HG02884 (cell line): Measurements from ENCODE around the gene GIGYF2.
"Not testable (repeated sequence)": the region's sequence is repeated elsewhere in the genome, so short reads cannot be mapped to it uniquely, and the experiment has no call there.

Experiments
- ATAC-seq: cut with Tn5 transposase; IDR thresholded peaks from one replicate; pipeline ENCODE4 v1.9.1; 2021; ENCODE audit warnings: mild to moderate bottlenecking, moderate library complexity; ENCODE audit not compliant: unreplicated experiment

The GIGYF2 gene

DNA sequence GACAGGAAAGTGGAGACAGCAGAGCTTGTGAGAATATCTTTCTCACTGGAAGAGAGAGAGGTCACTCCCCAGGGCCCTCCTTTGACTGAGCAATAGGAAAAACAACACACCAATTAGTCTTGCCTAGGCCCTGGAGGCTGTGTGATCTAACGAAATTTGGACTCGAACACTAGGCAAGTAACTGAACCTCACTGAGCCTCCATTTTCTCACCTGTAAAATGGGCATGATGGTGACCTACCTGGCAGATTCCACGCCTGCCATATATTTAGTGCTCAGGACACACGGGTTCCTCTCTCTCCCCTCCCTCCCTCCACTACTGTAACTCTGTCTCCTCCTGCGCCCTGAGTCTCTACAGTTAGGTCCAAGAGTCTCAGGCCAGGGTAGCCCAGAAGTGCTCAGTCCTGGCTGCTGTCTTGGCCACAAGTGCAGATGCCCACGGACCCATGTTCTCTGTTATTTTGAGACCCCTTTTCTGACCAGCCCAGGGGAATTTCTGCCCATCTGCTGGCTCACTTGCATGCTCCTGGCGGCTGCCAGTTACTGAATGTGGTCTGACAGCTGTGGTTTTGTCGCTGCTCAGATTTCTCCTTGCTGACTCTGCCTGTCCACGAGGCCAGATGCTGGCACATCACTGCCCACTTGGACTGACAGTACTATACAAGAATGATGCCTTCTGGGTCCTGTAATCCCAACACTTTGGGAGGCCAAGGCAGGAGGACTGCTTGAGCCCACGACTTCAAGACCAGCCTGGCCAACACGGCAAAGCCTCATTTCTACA, 9.6 kb upstream of the GIGYF2 start:
- no peak for ATAC-seq

DNA sequence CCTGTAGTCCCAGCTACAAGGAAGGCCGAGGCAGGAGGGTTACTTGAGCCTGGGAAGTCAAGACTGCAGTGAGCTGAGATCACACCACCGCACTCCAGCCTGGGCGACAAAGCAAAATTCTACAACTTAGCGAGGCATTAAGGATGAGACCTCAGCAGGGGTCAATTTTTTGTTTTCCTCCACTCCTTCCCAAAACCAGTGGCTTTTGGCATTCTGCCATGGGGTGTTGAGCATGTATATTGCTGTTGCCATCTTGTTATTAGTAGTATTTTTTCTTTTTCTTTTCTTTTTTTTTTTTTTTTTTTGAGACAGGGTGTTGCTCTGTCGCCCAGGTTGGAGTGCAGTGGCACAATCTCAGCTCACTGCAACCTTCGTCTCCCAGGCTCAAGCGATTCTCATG, 8.9 kb upstream of the GIGYF2 start:
- ATAC-seq: no peak

GRCh38 chr2:232689152-232689910, 7.8 kb upstream of the GIGYF2 start:
- no peak for ATAC-seq

DNA sequence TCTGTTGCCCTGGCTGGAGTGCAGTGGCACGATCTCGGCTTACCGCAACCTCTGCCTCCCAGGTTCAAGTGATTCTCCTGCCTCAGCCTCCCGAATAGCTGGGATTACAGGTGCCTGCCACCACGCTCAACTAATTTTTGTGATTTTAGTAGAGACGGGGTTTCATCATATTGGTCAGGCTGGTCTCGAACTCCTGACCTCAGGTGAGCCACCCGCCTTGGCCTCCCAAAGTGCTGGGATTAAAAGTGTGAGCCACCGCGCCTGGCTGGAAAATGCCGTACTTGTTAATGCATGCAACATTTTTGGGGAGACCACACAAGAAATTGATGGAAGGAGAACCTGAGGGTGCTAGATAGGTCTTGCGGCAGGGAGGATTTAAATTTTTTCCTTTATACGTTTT, 6.0 kb upstream of the GIGYF2 start:
- ATAC-seq: not testable (repeated sequence)

- no peak for ATAC-seq
Measured at GRCh38 chr2:232693344-232693743, 3.8 kb upstream of the GIGYF2 start.

GRCh38 chr2:232696609-232697058, 497 bp upstream of the GIGYF2 start:
- ATAC-seq: no peak

- ATAC-seq: no peak
Measured at GRCh38 chr2:232697807-232698110, 628 bp downstream of the GIGYF2 start.

DNA sequence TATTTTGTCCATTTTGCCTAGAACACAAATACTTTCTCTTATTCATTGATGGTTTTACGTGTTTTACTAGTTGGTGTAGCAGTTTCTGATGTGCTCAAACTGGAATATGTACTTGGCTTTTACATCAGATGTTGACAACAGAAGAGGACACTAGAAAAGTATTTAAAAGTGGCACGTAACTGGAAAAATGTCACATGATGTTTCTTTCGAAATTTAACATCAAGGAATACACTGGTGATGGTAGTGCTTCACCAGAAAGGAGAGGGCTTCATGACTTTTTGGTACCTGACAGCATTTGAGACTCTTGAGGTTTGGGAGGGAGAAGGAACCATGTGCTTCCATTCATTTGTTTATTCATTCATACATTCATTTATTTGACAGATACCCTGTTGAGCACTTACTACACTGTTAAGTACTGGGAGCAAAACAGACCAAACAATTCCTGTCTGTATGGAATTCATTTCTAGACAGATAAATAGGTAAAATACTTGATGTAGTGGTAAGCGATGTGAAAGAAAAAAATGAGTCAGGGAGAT, 1.5 kb downstream of the GIGYF2 start:
- no peak for ATAC-seq

DNA sequence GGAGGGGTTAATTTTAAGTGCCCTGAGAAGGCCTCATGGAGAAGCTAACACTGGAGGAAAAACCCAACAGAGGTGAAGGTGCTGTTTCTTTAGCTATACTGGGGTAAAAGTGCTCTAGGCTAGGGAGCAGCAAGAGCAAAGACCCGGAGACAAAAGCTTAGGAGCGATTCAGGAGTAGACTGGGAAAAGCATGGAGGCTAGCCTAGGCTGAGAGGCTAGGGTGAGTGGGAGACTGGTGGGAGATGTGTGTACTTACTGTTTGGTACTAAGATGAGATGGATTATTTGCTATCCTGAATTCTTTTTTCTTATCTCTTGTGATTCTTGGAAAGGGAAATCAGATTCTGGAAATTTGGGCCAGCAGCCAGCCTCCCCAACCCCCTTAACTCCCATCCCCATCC, 2.0 kb downstream of the GIGYF2 start:
- ATAC-seq: no peak

DNA sequence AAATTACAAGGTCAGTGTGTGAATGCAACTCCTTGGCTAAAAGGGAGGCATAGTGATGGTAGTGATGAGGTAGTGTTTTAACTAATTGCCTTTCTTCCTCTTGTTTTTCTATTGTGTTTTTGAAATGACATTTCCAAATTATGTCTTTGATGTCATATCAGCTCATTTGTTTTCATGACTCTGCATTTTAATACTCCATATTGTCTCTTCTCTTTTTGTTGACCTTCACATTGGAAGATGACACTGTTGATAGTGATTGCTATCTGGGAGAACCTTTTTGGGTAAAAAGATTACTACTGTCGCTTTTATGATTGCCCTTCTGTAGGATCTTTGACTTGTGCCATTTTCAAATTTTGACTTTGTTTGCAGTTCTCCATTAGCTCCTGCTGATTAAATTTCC, 3.0 kb downstream of the GIGYF2 start:
- no peak for ATAC-seq

GRCh38 chr2:232707076-232707475, 9.9 kb downstream of the GIGYF2 start:
- no peak for ATAC-seq

- no peak for ATAC-seq
Measured at GRCh38 chr2:232713505-232713904, 16.4 kb downstream of the GIGYF2 start.

GRCh38 chr2:232714969-232715368, 17.8 kb downstream of the GIGYF2 start:
- no peak for ATAC-seq

- ATAC-seq: not testable (repeated sequence)
Measured at GRCh38 chr2:232720056-232720455, 22.9 kb downstream of the GIGYF2 start.

DNA sequence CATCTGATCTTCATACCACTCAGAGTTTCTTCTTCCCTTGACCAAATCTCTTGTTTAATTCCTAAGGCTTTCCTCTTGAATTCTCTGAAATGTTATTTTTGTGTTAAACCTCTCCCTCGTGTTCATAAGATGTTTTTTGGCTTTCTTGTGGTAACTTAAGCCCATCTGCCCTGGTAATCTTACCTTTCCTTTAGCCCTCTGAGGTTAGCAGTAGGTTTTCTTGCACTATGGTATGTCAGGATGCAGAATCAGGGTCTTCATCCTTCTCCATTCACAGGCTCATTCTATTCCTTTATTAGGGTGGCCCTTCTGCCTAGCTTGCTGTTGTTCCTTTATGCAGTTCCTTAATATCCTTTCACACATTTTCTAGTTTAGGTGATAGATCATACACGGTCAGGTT, 24.1 kb downstream of the GIGYF2 start:
- no peak for ATAC-seq

DNA sequence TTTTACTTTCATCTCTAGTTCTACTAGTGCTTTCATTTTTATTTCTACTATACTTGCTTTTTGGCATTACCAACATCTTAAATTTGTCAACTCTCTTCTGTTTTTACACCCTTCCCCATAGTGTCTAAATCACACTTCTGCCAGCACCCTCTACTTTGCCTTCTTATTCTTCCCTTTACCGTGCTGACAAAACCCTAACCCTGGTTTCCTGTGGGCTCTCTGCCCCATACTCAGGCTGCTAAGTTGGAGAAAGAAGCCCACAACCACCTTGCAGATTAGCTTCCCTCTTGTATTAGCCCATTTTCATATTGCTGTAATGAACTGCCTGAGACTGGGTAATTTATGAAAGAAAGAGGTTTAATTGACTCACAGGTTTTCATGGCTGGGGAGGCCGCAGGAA, 24.8 kb downstream of the GIGYF2 start:
- ATAC-seq: no peak

GRCh38 chr2:232723027-232723426, 25.9 kb downstream of the GIGYF2 start:
- no peak for ATAC-seq

GRCh38 chr2:232728785-232729184, 31.7 kb downstream of the GIGYF2 start:
- no peak for ATAC-seq

DNA sequence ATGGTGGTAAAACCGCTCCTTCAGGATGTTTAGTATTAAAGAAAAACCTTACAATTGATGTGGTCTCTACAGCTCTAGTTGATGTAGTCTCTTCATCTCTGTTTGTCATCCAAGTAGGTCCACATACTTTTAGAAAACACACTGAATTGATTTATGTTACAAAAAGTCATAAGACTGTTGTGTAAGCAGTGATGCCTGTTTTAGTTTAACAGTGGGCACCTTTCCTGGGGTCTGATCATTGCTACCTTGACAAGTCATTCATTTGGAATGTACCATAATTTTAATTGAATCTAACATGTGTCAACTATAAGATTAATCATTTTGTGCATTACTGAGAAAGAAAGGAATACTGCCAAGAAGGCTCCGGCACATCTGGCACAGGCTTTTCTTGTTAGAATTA, 34.3 kb downstream of the GIGYF2 start:
- ATAC-seq: no peak

- no peak for ATAC-seq
Measured at GRCh38 chr2:232741294-232741693, 44.2 kb downstream of the GIGYF2 start.

DNA sequence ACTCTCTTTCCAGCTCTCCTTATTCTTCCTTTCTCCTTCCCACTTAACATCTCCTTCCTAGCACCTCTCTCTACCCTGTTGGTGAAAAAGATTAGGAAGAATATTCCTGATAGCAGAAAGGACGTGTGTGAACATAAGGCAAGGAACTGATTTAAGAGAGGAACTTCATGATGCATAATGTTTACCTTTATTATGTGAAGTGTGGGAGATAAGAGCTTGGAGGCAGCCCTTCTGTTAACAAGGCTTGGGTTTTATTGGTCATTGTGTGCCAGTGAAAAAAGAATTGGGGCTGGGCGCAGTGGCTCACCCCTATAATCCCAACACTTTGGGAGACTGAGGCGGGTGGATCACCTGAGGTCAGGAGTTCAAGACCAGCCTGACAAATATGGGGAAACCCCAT, 44.8 kb downstream of the GIGYF2 start:
- no peak for ATAC-seq

DNA sequence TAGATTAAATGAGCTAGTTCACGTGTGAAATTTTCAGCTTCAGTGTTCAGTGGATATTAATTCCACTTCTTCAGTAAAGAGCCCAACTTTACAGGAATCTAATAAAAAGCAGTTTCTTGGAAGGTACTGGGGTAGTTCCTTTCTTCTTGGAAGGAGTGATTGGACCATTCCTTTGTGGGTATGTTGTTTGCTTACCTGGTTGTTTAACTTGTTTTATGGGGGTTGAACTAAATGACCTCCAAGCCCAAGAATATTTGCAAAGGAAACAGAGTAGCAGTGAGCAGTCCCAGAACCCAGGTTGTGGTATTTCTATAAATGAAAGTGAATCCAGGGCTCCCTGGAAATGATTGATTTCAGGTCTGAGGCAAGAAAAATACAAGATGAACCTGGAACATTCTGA, 47.8 kb downstream of the GIGYF2 start:
- ATAC-seq: no peak
